Cardiac muscle cell (in vitro differentiated cells and primary cell): ENCODE results near the gene ANKRD40. TPM values are rescaled to one million over a fixed set of nuclear protein-coding genes. Genes with fewer than 3 reads are reported as not detected.

Source experiments
- DNase-seq, 2 donors: peaks; one replicate each; pipeline versions ENCODE4 v3.0.0 to v3.0.0-alpha.2; 2010 to 2017; ENCODE audit warnings: low read depth in 1 of 2, low spot score in 1 of 2
- H3K27ac ChIP-seq: fragments of 200-600 bp; sonication (generic); 2 replicates; pipeline ENCODE4 v1.5.1; 2016
- H3K27me3 ChIP-seq: fragments of 200-600 bp; sonication (generic); 2 replicates; pipeline ENCODE4 v1.6.0; 2016; ENCODE audit warnings: control low read depth
- H3K36me3 ChIP-seq: fragments of 200-600 bp; sonication (generic); 2 replicates; pipeline ENCODE4 v1.5.1; 2016; ENCODE audit warnings: control low read depth
- H3K4me1 ChIP-seq: fragments of 200-600 bp; sonication (generic); 2 replicates; pipeline ENCODE4 v1.8.1; 2017; ENCODE audit warnings: low read depth, mild to moderate bottlenecking, mixed run types
- H3K4me3 ChIP-seq: fragments of 200-600 bp; sonication (generic); 2 replicates; pipeline ENCODE4 v1.5.1; 2016; ENCODE audit warnings: mild to moderate bottlenecking
- H3K9me3 ChIP-seq: fragments of 200-600 bp; sonication (generic); 2 replicates; pipeline ENCODE4 v1.5.1; 2017; ENCODE audit warnings: low read depth, mild to moderate bottlenecking, control low read depth
- CTCF ChIP-seq: IDR thresholded peaks from 2 replicates; pipeline ENCODE4 v1.5.1; 2012; ENCODE audit warnings: low read depth, mild to moderate bottlenecking, low read length
- polyA plus RNA-seq: library from polyadenylated mRNA; unstranded; fragments of >200 nt; fragmentation: Nextera tagmentation; extraction: Ambion mirVana; gene quantifications from 2 replicates; pipeline ENCODE4 v1.2.1, GENCODE V29; 2016
- total RNA-seq: library from RNA; depleted of rRNA; stranded (reverse); fragments of >200 nt; gene quantifications from 2 replicates; pipeline ENCODE4 v1.2.3, GENCODE V29; 2016

The ANKRD40 gene
- total and polyA plus RNA-seq, 2 experiments from 2014 or later: 12.3 to 23.6 TPM

- no peaks in the 10 kb centered on the region for H3K9me3 ChIP-seq
- H3K27ac ChIP-seq: no peak overlapping the region
- no peak for TF ChIP-seq CTCF
- H3K4me1 ChIP-seq: peaks cover 8% of the 10 kb centered on the region
- H3K27me3 ChIP-seq: no peaks in the 10 kb centered on the region
- H3K4me3 ChIP-seq: no peak overlapping the region
- H3K36me3 ChIP-seq: no peaks in the 10 kb centered on the region
- peak in 1 of 2 donors; percentile 84 for DNase-seq
Measured at GRCh38 chr17:50661795-50662391, 45.8 kb downstream of the ANKRD40 start.

- Histone ChIP-seq H3K9me3 (no peaks in the 10 kb centered on the region), H3K4me3 (no peak overlapping the region), H3K27ac (no peak overlapping the region), H3K27me3 (no peaks in the 10 kb centered on the region), H3K36me3 (no peaks in the 10 kb centered on the region), H3K4me1 (peaks cover 8% of the 10 kb centered on the region)
- TF ChIP-seq CTCF: no peak
- DNase-seq: no peak
Measured at GRCh38 chr17:50661348-50661747, 46.4 kb downstream of the ANKRD40 start.

DNA sequence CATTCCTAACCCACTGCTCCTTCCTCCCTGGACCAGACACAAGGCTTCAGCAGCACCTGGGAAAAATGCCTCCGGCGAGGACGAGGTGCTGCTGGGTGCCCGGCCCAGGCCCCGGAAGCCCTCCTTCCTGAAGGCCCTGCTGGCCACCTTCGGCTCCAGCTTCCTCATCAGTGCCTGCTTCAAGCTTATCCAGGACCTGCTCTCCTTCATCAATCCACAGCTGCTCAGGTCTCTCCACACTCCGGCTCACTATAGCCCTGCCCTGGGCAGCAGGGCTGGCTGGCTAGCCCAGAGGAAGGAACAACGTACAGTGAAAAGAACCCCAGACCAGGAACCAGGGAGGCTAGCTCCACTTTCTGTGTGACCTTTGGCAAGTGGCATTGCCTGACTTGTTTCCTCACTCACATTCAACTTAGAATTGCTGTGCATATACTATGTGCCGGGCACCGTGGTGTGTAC is 46.8 kb downstream of the ANKRD40 start:
- Histone ChIP-seq H3K27me3 (no peaks in the 10 kb centered on the region), H3K36me3 (no peaks in the 10 kb centered on the region), H3K9me3 (no peaks in the 10 kb centered on the region), H3K4me3 (no peak overlapping the region), H3K4me1 (peaks cover 8% of the 10 kb centered on the region), H3K27ac (no peak overlapping the region)
- DNase-seq: no peak
- no peak for TF ChIP-seq CTCF

GRCh38 chr17:50660042-50660886 is 47.5 kb downstream of the ANKRD40 start:
- H3K9me3 ChIP-seq: no peaks in the 10 kb centered on the region
- peaks cover 8% of the 10 kb centered on the region for H3K4me1 ChIP-seq
- H3K27me3 ChIP-seq: no peaks in the 10 kb centered on the region
- TF ChIP-seq CTCF: no peak
- DNase-seq: peak in 1 of 2 donors; percentile 58
- no peaks in the 10 kb centered on the region for H3K36me3 ChIP-seq
- no peak overlapping the region for H3K27ac ChIP-seq
- H3K4me3 ChIP-seq: no peak overlapping the region

DNA sequence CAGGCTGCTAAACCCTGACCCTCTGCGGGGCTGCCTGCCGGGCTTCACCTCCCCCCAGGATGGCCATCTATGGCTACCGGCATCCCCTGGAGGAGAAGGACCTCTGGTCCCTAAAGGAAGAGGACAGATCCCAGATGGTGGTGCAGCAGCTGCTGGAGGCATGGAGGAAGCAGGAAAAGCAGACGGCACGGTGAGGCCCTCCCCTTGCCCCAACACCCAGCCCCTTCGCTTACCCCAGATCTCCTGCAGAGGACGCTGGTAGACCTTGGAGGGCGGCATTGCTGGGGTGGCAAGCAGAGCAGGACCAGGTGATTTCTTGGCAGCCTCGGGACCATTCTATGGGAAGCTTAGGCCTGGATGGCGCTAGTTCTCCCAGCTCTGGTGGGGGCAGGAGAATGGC is 48.5 kb downstream of the ANKRD40 start:
- DNase-seq: no peak
- Histone ChIP-seq H3K4me1 (peaks cover 8% of the 10 kb centered on the region), H3K27ac (no peak overlapping the region), H3K27me3 (no peaks in the 10 kb centered on the region), H3K9me3 (no peaks in the 10 kb centered on the region), H3K4me3 (no peak overlapping the region), H3K36me3 (no peaks in the 10 kb centered on the region)
- no peak for TF ChIP-seq CTCF
